ENCODE measurements around the gene MSH5. TPM values are rescaled to one million over a fixed set of nuclear protein-coding genes. Genes with fewer than 3 reads are reported as not detected.
A peak's percentile ranks its signal among the peaks of the same experiment; 100 is the strongest.

Gene MSH5
- total and polyA plus RNA-seq, 9 of the 15 experiments (the other 6 are each of a cell fraction or from before 2014, with no cell fraction given), result 12.5 to 104 (median 46.6) TPM

GRCh38 chr6:31723245-31723979, 16.4 kb upstream of the MSH5 start, which contains the start of gene MPIG6B (continued):
- TF ChIP-seq FOXM1 (IDR thresholded peaks at IDR 0.05; ENCODE audit: low read depth) (no peak), FOXM1 (CRISPR knock-in tag; IDR thresholded peaks at IDR 0.05; ENCODE audit: low read depth) (no peak), ETS2 (tag; IDR thresholded peaks at IDR 0.05; ENCODE audit: borderline replicate concordance, poor library complexity, severe bottlenecking) (no peak), THRB (CRISPR knock-in tag; conservative IDR thresholded peaks at IDR 0.05) (peak; percentile 74; the same call in 1 of the 2 replicates), HMGXB4 (CRISPR knock-in tag; IDR thresholded peaks at IDR 0.05) (no peak; the same call in 1 of the 2 replicates), ZFP30 (CRISPR knock-in tag; IDR thresholded peaks at IDR 0.05; ENCODE audit: borderline replicate concordance) (no peak), MGA (IDR thresholded peaks at IDR 0.05) (no peak), TRIM25 (IDR thresholded peaks at IDR 0.05; ENCODE audit: borderline replicate concordance) (no peak), ZNF644 (tag; IDR thresholded peaks at IDR 0.05; ENCODE audit: low read depth) (no peak)
